Hypothalamus (tissue), 51 donors: Measurements from ENCODE around the gene GRIK1.

Experiments used
- DNase-seq, 51 donors: peaks; one replicate each; lab custom pipeline; 2025; lab: John Stamatoyannopoulos, UW

GRIK1 gene

GRCh38 chr21:29650523-29651022 lies 289.2 kb downstream of the GRIK1 start:
- DNase-seq: no peak

GRCh38 chr21:29649406-29649814 lies 290.4 kb downstream of the GRIK1 start:
- no peak for DNase-seq

GRCh38 chr21:29648710-29649240 lies 291.0 kb downstream of the GRIK1 start:
- DNase-seq: no peak

- DNase-seq: no peak
Measured at GRCh38 chr21:29647353-29647781, 292.4 kb downstream of the GRIK1 start.

- no peak for DNase-seq
Measured at GRCh38 chr21:29645666-29646553, 293.9 kb downstream of the GRIK1 start.

- DNase-seq: no peak
Measured at GRCh38 chr21:29643289-29643688, 296.5 kb downstream of the GRIK1 start.

- DNase-seq: no peak
Measured at GRCh38 chr21:29642551-29643245, 297.1 kb downstream of the GRIK1 start.

- DNase-seq: no peak
Measured at GRCh38 chr21:29641635-29642550, 297.9 kb downstream of the GRIK1 start.

- DNase-seq: no peak
Measured at GRCh38 chr21:29641001-29641634, 298.7 kb downstream of the GRIK1 start.

- no peak for DNase-seq
Measured at GRCh38 chr21:29640080-29640508, 299.7 kb downstream of the GRIK1 start.

GRCh38 chr21:29639366-29640079 lies 300.3 kb downstream of the GRIK1 start:
- no peak for DNase-seq

GRCh38 chr21:29638761-29639327 lies 301.0 kb downstream of the GRIK1 start:
- DNase-seq: no peak

- DNase-seq: no peak
Measured at GRCh38 chr21:29638138-29638537, 301.7 kb downstream of the GRIK1 start.

GRCh38 chr21:29637553-29637952 lies 302.2 kb downstream of the GRIK1 start:
- DNase-seq: no peak

- DNase-seq: no peak
Measured at GRCh38 chr21:29637134-29637533, 302.7 kb downstream of the GRIK1 start.

- DNase-seq: no peak
Measured at GRCh38 chr21:29634418-29634817, 305.4 kb downstream of the GRIK1 start.

GRCh38 chr21:29633756-29634155 lies 306.0 kb downstream of the GRIK1 start:
- no peak for DNase-seq

GRCh38 chr21:29630441-29630840 lies 309.4 kb downstream of the GRIK1 start:
- DNase-seq: no peak

- no peak for DNase-seq
Measured at GRCh38 chr21:29627905-29628304, 311.9 kb downstream of the GRIK1 start.
